ENCODE measurements around the gene NMS. TPM values are rescaled to one million over a fixed set of nuclear protein-coding genes. Genes with fewer than 3 reads are reported as not detected.

Gene NMS
- total and polyA plus RNA-seq, 10 of the 15 experiments (the other 5 are each of a cell fraction or from before 2014, with no cell fraction given): not detected

DNA sequence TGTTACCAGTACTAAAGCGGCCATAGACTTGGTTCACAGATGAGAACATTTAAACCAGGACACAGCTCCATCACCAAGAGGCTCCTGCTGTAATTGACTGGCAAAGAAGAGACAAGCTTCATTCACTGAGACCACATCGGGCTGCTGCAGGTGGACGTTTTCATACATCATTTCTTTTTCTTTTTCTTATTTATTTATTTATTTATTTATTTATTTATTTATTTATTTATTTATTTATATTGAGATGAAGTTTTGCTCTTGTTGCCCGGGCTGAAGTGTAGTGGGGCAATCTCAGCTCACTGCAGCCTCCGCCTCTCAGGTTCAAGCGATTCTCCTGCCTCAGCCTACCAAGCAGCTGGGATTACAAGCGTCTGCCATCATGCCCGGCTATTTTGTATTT is 58.9 kb downstream of the NMS start (continued):
- TF ChIP-seq, protein P1, sequence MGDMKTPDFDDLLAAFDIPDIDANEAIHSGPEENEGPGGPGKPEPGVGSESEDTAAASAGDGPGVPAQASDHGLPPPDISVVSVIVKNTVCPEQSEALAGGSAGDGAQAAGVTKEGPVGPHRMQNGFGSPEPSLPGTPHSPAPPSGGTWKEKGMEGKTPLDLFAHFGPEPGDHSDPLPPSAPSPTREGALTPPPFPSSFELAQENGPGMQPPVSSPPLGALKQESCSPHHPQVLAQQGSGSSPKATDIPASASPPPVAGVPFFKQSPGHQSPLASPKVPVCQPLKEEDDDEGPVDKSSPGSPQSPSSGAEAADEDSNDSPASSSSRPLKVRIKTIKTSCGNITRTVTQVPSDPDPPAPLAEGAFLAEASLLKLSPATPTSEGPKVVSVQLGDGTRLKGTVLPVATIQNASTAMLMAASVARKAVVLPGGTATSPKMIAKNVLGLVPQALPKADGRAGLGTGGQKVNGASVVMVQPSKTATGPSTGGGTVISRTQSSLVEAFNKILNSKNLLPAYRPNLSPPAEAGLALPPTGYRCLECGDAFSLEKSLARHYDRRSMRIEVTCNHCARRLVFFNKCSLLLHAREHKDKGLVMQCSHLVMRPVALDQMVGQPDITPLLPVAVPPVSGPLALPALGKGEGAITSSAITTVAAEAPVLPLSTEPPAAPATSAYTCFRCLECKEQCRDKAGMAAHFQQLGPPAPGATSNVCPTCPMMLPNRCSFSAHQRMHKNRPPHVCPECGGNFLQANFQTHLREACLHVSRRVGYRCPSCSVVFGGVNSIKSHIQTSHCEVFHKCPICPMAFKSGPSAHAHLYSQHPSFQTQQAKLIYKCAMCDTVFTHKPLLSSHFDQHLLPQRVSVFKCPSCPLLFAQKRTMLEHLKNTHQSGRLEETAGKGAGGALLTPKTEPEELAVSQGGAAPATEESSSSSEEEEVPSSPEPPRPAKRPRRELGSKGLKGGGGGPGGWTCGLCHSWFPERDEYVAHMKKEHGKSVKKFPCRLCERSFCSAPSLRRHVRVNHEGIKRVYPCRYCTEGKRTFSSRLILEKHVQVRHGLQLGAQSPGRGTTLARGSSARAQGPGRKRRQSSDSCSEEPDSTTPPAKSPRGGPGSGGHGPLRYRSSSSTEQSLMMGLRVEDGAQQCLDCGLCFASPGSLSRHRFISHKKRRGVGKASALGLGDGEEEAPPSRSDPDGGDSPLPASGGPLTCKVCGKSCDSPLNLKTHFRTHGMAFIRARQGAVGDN (IDR thresholded peaks at IDR 0.05): no peak
- TF ChIP-seq SREBF1 (IDR thresholded peaks at IDR 0.05; ENCODE audit: low read length) (no peak), ZBED1 (IDR thresholded peaks at IDR 0.05; ENCODE audit: borderline replicate concordance) (no peak), NFXL1 (IDR thresholded peaks at IDR 0.05; ENCODE audit: borderline replicate concordance) (no peak), SMC3 (IDR thresholded peaks at IDR 0.05; ENCODE audit: borderline replicate concordance, low read length) (no peak), NFYB (IDR thresholded peaks at IDR 0.05; ENCODE audit: insufficient read depth, low read depth, low read length) (no peak)

DNA sequence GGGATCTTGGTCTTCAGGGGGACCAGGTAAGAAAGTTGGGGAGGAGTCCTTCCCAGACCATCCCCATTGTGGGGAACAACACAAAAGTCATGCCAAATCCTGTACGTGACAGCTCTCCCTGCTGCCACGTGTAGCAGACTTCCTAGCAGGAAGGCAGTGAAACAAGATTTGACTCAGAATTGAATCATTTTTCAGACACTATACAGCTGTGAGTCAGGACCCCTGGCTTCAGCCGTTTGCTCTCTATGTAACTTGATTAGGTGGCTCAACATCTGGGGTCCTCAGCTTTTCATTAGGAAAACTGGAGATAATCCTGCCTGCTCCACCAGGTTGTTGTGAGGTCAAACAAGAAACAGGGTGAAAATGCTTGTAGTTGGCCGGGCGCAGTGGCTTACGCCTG is 59.6 kb downstream of the NMS start:
- Histone ChIP-seq H3K4me1 (ENCODE audit: control insufficient read depth, insufficient read depth, low read length) (no peaks in the 10 kb centered on the region), H3K9ac (ENCODE audit: control insufficient read depth, insufficient read depth, low read length) (no peak overlapping the region), H3K79me2 (ENCODE audit: control insufficient read depth, insufficient read depth, low read length) (no peaks in the 10 kb centered on the region), H3K9me3 (replicated peaks; ENCODE audit: control insufficient read depth, insufficient read depth, low read length) (no peaks in the 10 kb centered on the region; the same call in 2 of the 3 replicates), H3K27me3 (replicated peaks in 1 of 2; ENCODE audit: control insufficient read depth in 2 of 2, insufficient read depth in 2 of 2, low read length in 1 of 2) (peaks cover 2 to 3% of the 10 kb centered on the region in 2 experiments; a peak in 2 of 4 replicates), H3K4me3 (no peak overlapping the region), H3K4me2 (ENCODE audit: control insufficient read depth, insufficient read depth) (no peak overlapping the region), H4K20me1 (ENCODE audit: control insufficient read depth, insufficient read depth) (no peaks in the 10 kb centered on the region), H2AFZ (ENCODE audit: control insufficient read depth, low read depth, low read length) (no peak overlapping the region), H3K27ac (ENCODE audit: control insufficient read depth, insufficient read depth) (no peak overlapping the region), H3K36me3 (ENCODE audit: control insufficient read depth in 2 of 2, insufficient read depth in 2 of 2, low read length in 1 of 2) (no peaks in the 10 kb centered on the region)
- no peak for ATAC-seq
- CTCF ChIA-PET: no interaction called here
- POLR2A ChIA-PET: no interaction called here
- intact Hi-C loops (cut with micrococcal nuclease; ENCODE audit: unreplicated experiment) (no loop called here), in situ Hi-C loops (cut with MboI) (no loop called here)
- no peak for FAIRE-seq
- WGBS (ENCODE audit: insufficient coverage, insufficient replicate concordance, low lambda C conversion rate, missing lambda C conversion rate): 40% methylated on average over 6 of the region's 6 CpGs
- SMC1A ChIA-PET (ENCODE audit: uncharacterized antibody, unreplicated experiment): no interaction called here
- DNase-seq (ENCODE audit: low read depth, low spot score): no peak
- RAD21 ChIA-PET (ENCODE audit: unreplicated experiment): interaction anchor here (0.6 kb wide), 1 partner anchor 9 kb away, joined by 3 read pairs; no protein-coding TSS in a partner anchor
- BruUV-seq (replicated peaks): no TSS peak
- TF ChIP-seq POLR2AphosphoS5 (IDR thresholded peaks at IDR 0.05; ENCODE audit: low read length) (no peak), STAT1 (conservative IDR thresholded peaks at IDR 0.05) (no peak), FOXK2 (IDR thresholded peaks at IDR 0.05) (no peak), SMAD5 (IDR thresholded peaks at IDR 0.05; ENCODE audit: low read depth) (no peak)
- TF ChIP-seq, protein P2, sequence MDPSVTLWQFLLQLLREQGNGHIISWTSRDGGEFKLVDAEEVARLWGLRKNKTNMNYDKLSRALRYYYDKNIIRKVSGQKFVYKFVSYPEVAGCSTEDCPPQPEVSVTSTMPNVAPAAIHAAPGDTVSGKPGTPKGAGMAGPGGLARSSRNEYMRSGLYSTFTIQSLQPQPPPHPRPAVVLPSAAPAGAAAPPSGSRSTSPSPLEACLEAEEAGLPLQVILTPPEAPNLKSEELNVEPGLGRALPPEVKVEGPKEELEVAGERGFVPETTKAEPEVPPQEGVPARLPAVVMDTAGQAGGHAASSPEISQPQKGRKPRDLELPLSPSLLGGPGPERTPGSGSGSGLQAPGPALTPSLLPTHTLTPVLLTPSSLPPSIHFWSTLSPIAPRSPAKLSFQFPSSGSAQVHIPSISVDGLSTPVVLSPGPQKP (IDR thresholded peaks at IDR 0.05; ENCODE audit: low read depth, low read length): no peak
- TF ChIP-seq, protein P3, sequence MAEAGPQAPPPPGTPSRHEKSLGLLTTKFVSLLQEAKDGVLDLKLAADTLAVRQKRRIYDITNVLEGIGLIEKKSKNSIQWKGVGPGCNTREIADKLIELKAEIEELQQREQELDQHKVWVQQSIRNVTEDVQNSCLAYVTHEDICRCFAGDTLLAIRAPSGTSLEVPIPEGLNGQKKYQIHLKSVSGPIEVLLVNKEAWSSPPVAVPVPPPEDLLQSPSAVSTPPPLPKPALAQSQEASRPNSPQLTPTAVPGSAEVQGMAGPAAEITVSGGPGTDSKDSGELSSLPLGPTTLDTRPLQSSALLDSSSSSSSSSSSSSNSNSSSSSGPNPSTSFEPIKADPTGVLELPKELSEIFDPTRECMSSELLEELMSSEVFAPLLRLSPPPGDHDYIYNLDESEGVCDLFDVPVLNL (IDR thresholded peaks at IDR 0.05; ENCODE audit: low read depth, low read length): no peak
- TF ChIP-seq, protein P4, sequence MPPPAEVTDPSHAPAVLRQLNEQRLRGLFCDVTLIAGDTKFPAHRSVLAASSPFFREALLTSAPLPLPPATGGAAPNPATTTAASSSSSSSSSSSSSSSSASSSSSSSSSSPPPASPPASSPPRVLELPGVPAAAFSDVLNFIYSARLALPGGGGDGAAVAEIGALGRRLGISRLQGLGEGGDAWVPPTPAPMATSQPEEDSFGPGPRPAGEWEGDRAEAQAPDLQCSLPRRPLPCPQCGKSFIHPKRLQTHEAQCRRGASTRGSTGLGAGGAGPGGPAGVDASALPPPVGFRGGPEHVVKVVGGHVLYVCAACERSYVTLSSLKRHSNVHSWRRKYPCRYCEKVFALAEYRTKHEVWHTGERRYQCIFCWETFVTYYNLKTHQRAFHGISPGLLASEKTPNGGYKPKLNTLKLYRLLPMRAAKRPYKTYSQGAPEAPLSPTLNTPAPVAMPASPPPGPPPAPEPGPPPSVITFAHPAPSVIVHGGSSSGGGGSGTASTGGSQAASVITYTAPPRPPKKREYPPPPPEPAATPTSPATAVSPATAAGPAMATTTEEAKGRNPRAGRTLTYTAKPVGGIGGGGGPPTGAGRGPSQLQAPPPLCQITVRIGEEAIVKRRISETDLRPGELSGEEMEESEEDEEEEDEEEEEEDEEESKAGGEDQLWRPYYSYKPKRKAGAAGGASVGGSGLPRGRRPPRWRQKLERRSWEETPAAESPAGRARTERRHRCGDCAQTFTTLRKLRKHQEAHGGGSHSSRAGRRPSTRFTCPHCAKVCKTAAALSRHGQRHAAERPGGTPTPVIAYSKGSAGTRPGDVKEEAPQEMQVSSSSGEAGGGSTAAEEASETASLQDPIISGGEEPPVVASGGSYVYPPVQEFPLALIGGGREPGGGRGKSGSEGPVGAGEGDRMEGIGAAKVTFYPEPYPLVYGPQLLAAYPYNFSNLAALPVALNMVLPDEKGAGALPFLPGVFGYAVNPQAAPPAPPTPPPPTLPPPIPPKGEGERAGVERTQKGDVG (CRISPR knock-in tag; IDR thresholded peaks at IDR 0.05): no peak
